Ecto neural progenitor cell (in vitro differentiated cells): ENCODE data around the gene ZNF451.

ENCODE experiments used
- DNase-seq: peaks from one replicate; pipeline ENCODE4 v3.0.0-alpha.2; 2018; ENCODE audit warnings: low spot score

ZNF451 gene

GRCh38 chr6:57094689-57095088 lies 4.7 kb downstream of the ZNF451 start:
- no peak for DNase-seq

DNA sequence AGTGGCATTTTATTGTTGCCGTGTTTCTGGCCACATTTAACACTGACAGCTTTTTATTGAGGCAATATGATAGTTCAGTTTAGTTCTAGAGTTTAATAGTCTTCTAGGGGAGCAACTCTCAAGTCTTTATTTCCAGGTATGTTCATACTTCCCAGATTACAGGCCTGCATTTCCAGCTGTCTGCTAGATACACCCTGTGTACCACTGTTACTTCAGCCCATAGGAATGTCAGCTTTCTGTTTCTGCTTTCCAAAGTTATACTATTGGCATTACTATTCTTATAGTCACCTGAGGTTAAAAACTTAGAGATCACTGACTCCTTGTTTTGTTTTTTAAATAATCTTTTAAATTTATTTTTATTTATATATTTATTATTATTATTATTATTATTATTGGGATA lies 7.6 kb downstream of the ZNF451 start:
- DNase-seq: no peak

- DNase-seq: no peak
Measured at GRCh38 chr6:57102976-57103375, 13.0 kb downstream of the ZNF451 start.

GRCh38 chr6:57104336-57104735 lies 14.3 kb downstream of the ZNF451 start:
- DNase-seq: no peak

DNA sequence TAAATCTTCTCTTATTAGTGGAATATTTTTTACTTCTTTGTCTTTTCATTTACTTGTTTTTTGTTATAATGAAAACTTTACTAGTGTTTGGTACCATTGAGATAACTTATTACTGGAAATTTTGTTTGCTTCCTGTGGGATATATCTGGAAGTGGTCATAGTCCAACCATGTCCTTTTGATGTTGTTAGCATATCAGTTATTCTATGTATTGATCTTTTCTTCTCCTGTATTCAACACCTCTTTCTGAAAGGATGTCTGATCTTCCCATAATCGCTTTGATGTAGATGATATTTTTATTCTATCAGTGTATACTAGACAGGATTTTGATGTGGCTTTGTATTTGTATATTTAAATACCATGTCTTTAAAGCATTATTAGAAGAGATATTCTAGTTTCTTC lies 17.0 kb downstream of the ZNF451 start:
- DNase-seq: no peak

GRCh38 chr6:57108691-57109090 lies 18.7 kb downstream of the ZNF451 start:
- DNase-seq: no peak

DNA sequence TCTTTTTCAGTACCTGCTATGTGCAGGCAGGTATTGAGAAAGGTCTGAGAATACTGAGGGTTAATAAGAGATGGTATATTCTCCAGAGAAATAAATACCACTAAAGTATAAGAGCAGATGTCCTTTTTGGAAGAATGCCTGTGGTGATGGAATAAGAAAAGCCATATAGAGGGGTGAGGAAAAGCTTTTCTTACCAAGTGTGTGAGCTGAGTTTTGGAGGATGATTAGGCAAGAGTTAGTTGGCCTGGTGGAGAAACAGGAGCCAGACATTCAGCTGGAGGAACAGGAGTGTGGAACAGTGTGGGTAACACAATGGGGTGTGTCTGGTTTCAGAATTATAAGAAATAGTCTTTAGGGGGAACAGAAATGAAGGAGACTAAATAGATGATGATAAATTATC lies 19.9 kb downstream of the ZNF451 start:
- DNase-seq: no peak

- DNase-seq: no peak
Measured at GRCh38 chr6:57113105-57113504, 23.1 kb downstream of the ZNF451 start.

DNA sequence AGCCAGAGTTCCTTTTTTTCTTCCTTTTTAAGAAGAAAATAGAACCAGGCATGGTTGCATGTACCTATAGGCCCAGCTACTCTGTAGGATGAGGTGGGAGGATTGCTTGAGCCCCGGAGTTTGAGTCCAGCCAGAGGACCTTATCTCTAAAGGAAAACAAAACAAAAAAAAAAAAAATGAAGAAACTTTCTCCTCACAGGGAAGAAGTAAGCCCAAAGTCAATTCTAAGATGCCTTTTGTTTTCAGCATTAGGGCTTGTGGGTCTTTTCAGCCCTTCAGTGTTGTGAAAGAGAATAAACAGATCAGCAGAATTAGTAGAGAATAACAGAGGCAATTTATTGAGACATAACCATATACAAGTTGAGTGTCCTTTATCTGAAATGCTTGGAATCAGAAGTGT lies 26.8 kb downstream of the ZNF451 start:
- DNase-seq: no peak

DNA sequence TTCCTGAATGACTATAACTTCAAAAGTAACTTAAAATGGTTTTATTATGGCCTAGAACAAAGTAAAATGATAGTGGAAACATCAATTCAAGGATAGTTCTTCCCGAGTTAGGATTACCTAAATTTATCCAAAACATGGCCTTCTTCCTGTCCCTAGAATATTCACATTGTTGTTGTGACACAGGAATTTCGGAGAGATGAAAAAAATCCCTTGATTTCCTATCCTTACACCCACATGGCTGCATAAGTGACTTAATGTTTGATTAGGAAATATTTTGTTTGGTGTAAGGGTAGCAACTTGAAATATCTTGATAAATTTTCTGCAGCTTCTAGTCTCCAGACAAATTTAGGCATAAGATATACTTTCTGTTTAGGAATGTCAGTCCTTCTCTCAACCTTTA lies 27.8 kb downstream of the ZNF451 start:
- no peak for DNase-seq

- DNase-seq: no peak
Measured at GRCh38 chr6:57123111-57123510, 33.1 kb downstream of the ZNF451 start.

GRCh38 chr6:57127763-57128162 lies 37.8 kb downstream of the ZNF451 start:
- DNase-seq: no peak

- DNase-seq: no peak
Measured at GRCh38 chr6:57130661-57131177, 40.7 kb downstream of the ZNF451 start.

- no peak for DNase-seq
Measured at GRCh38 chr6:57134954-57135353, 45.0 kb downstream of the ZNF451 start.

- DNase-seq: no peak
Measured at GRCh38 chr6:57135885-57136284, 45.9 kb downstream of the ZNF451 start.

GRCh38 chr6:57137350-57137749 lies 47.4 kb downstream of the ZNF451 start:
- no peak for DNase-seq

- no peak for DNase-seq
Measured at GRCh38 chr6:57138026-57138425, 48.0 kb downstream of the ZNF451 start.

GRCh38 chr6:57141451-57142177 lies 51.6 kb downstream of the ZNF451 start:
- no peak for DNase-seq

DNA sequence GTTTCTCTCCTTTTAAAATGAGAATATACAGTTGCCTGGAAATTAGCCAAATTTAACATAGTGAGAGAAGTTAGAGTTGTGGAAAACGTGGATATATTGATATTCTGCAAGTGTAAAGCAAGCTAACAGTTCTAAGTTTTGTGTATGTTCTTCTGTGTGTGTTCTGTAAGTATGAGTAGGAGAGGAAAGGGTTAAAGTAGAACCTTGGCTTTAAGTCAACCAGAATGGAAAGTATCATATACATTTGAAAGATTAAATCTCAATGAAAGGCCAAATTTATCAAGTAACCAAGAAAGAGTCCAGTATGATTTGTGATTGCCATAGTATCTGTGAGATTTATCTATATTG lies 52.2 kb downstream of the ZNF451 start:
- no peak for DNase-seq

- no peak for DNase-seq
Measured at GRCh38 chr6:57143690-57144089, 53.7 kb downstream of the ZNF451 start.

GRCh38 chr6:57147401-57147800 lies 57.4 kb downstream of the ZNF451 start:
- no peak for DNase-seq

- DNase-seq: no peak
Measured at GRCh38 chr6:57147955-57148858, 58.2 kb downstream of the ZNF451 start.

- DNase-seq: no peak
Measured at GRCh38 chr6:57158658-57159057, 68.7 kb downstream of the ZNF451 start.
